ENCODE measurements around the gene SELENOT. TPM values are rescaled to one million over a fixed set of nuclear protein-coding genes. Genes with fewer than 3 reads are reported as not detected.
"Not testable (repeated sequence)": the region's sequence is repeated elsewhere in the genome, so short reads cannot be mapped to it uniquely, and the experiment has no call there.

Gene SELENOT
- total RNA-seq, 2 experiments from 2014 or later: 107 to 110 TPM

DNA sequence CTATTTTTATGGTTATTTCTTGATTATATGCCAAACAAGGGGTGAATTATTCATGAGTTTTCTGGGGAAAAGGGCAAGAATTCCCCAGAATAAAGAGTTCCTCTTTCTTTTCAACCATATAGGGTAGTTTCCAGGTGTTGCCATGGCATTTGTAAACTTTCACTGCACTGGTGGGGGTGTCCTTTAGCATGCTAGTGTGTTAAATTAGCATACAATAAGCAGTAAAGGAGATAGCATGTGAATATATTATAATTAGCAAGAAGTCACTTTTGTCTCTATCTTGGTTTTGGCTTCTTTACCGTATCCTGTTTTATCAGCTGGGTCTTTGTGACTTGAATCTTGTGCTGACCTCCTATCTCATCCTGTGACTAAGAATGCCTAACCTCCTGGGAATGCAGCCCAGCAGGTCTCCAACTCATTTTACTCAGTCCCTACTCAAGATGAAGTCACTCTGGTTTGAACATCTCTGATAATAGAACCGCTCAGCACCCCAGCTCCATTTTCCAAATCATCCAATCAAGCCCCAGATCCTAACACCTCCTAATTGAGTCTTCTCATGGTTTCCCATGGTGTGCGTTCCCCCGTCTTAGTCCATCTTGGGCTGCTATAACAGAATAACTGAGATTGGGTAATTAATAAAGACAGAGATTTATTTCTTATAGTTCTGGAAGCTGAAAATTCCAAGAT lies 3.4 kb upstream of the SELENOT start:
- H3K27ac Mint-ChIP-seq: no peak overlapping the region

DNA sequence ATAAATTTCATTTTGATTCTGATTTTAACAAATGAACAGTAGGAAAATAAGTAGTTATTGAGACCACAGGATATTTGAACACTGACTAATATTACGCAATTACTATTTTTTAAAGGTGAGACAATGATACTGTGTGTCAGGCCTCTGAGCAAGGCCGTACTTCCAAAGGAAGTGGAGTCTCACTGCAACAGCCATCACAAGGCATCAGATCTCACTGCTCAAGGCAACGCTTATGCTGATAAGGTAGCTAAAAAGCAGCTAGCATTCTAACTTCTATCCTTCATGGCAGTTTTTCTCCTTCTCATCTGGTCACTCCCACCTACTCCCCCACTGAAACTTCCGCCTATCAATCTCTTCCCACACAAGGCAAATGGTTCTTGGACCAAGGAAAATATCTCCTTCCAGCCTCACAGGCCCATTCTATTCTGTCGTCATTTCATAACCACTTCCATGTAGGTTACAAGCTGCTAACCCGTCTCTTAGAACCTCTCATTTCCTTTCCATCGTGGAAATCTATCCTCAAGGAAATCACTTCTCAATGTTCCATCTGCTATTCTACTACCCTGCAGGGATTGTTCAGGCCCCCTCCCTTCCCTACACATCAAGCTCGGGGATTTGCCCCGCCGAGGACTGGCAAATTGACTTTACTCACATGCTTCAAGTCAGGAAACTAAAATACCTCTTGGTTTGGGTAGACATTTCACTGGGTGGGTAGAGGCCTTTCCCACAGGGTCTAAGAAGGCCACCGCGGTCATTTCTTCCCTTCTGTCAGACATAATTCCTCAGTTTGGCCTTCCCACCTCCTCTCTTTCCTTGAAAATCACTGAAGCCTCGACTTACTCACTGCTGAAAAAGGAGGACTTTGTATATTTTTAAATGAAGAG lies 2.2 kb upstream of the SELENOT start:
- H3K27ac Mint-ChIP-seq: not testable (repeated sequence)

More for the DNA sequence above, 3.4 kb upstream of the SELENOT start:
- no peaks in the 10 kb centered on the region for H3K27me3 Mint-ChIP-seq
- H3K36me3 Mint-ChIP-seq: peaks cover 18% of the 10 kb centered on the region
- no peaks in the 10 kb centered on the region for H3K9me3 Mint-ChIP-seq
- H3K4me1 Mint-ChIP-seq: peaks cover 30% of the 10 kb centered on the region
- no peak for DNase-seq
- H3K4me3 Mint-ChIP-seq: no peak overlapping the region

GRCh38 chr3:150602426-150603152 lies 532 bp upstream of the SELENOT start:
- H3K4me1 Mint-ChIP-seq: peaks cover 51% of the 10 kb centered on the region
- no peaks in the 10 kb centered on the region for H3K9me3 Mint-ChIP-seq
- H3K27ac Mint-ChIP-seq: peak overlapping the region; percentile 98
- peaks cover 42% of the 10 kb centered on the region for H3K36me3 Mint-ChIP-seq
- peak overlapping the region; percentile 100 for H3K4me3 Mint-ChIP-seq
- no peak for DNase-seq
- H3K27me3 Mint-ChIP-seq: no peaks in the 10 kb centered on the region

More for the DNA sequence above, 2.2 kb upstream of the SELENOT start:
- H3K36me3 Mint-ChIP-seq: peaks cover 25% of the 10 kb centered on the region
- H3K27me3 Mint-ChIP-seq, DNase-seq, H3K9me3 Mint-ChIP-seq: not testable (repeated sequence)
- H3K4me1 Mint-ChIP-seq: peaks cover 34% of the 10 kb centered on the region
- peak overlapping the region; percentile 100 for H3K4me3 Mint-ChIP-seq

DNA sequence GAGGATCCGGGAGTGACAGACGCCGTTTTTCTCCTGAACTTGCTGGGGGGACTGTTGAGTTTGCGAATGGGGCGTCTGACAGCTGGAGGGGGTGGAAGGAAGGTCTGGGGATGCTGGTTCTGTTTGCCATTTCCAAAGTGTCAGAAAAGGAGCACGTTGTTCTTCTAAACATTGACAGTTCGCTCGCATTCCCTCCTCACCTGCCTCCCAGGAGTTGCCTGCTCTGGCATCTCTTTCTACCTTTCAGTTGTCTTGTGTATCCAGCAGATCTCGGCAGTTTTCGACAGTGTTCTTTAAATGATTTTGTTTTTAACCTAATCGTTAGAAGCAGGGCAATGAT lies 829 bp downstream of the SELENOT start:
- H3K36me3 Mint-ChIP-seq: peaks cover 46% of the 10 kb centered on the region
- H3K27ac Mint-ChIP-seq: peak overlapping the region; percentile 98
- no peaks in the 10 kb centered on the region for H3K27me3 Mint-ChIP-seq
- DNase-seq: no peak
- no peaks in the 10 kb centered on the region for H3K9me3 Mint-ChIP-seq
- H3K4me3 Mint-ChIP-seq: peak overlapping the region; percentile 100
- H3K4me1 Mint-ChIP-seq: peaks cover 58% of the 10 kb centered on the region

GRCh38 chr3:150605998-150606641 lies 3.0 kb downstream of the SELENOT start:
- peaks cover 63% of the 10 kb centered on the region for H3K4me1 Mint-ChIP-seq
- no peaks in the 10 kb centered on the region for H3K9me3 Mint-ChIP-seq
- no peaks in the 10 kb centered on the region for H3K27me3 Mint-ChIP-seq
- H3K27ac Mint-ChIP-seq: peak overlapping the region; percentile 74
- no peak for DNase-seq
- peaks cover 46% of the 10 kb centered on the region for H3K36me3 Mint-ChIP-seq
- peak overlapping the region; percentile 75 for H3K4me3 Mint-ChIP-seq

GRCh38 chr3:150607267-150608065 lies 4.3 kb downstream of the SELENOT start:
- H3K4me3 Mint-ChIP-seq: no peak overlapping the region
- no peaks in the 10 kb centered on the region for H3K9me3 Mint-ChIP-seq
- DNase-seq: no peak
- peaks cover 60% of the 10 kb centered on the region for H3K4me1 Mint-ChIP-seq
- no peaks in the 10 kb centered on the region for H3K27me3 Mint-ChIP-seq
- H3K36me3 Mint-ChIP-seq: peaks cover 54% of the 10 kb centered on the region
- no peak overlapping the region for H3K27ac Mint-ChIP-seq

- H3K27ac Mint-ChIP-seq: peak overlapping the region; percentile 48
- peaks cover 75% of the 10 kb centered on the region for H3K4me1 Mint-ChIP-seq
- no peak for DNase-seq
- H3K9me3 Mint-ChIP-seq: peaks cover 1% of the 10 kb centered on the region
- peaks cover 65% of the 10 kb centered on the region for H3K36me3 Mint-ChIP-seq
- H3K4me3 Mint-ChIP-seq: no peak overlapping the region
- H3K27me3 Mint-ChIP-seq: no peaks in the 10 kb centered on the region
Observed at GRCh38 chr3:150609988-150610387, 6.9 kb downstream of the SELENOT start.

DNA sequence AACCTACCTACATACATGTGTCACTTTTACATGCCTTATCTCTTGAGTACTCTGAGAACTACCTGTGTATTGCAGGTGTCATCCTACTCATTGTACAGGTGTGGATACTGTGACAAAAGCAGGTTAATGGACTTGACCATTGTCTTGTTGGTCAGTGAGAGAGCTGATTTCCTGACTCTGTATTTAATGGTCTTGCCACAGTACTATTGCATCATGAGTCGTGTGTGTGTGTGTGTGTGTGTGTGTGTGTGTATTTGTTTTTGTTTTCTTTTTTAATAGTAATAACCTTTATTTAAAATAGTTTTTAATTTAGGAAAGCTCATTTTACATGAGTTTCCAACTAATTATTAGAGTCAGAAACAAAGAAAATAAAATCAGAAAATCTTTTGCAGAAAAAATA lies 7.7 kb downstream of the SELENOT start:
- Mint-ChIP-seq H3K4me3 (no peak overlapping the region), H3K27ac (no peak overlapping the region), H3K9me3 (peaks cover 3% of the 10 kb centered on the region), H3K27me3 (no peaks in the 10 kb centered on the region), H3K4me1 (peaks cover 71% of the 10 kb centered on the region), H3K36me3 (peaks cover 64% of the 10 kb centered on the region)
- no peak for DNase-seq

DNA sequence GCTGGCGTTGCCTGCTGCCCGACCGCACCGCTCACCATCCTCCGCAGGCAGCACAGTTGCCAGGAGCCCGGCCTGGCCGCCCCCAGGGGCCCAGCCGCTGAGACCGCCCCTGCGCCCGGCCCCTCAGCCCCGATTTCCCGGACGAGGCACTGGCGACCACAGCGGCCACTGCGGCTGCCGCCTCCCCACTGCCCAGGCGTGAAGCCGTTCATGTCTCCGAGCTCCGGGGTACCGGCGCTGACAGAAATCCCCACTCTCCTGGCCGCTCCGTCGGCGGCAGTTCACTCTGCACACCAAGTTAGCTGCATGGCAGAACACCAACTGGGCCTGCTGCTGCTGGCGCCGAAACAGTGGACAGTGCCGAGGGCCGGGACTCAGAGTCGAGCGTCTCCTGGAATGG lies 8.5 kb downstream of the SELENOT start:
- Mint-ChIP-seq H3K9me3 (peaks cover 3% of the 10 kb centered on the region), H3K27me3 (no peaks in the 10 kb centered on the region), H3K4me1 (peaks cover 64% of the 10 kb centered on the region), H3K27ac (no peak overlapping the region), H3K4me3 (no peak overlapping the region), H3K36me3 (peaks cover 55% of the 10 kb centered on the region)
- no peak for DNase-seq

DNA sequence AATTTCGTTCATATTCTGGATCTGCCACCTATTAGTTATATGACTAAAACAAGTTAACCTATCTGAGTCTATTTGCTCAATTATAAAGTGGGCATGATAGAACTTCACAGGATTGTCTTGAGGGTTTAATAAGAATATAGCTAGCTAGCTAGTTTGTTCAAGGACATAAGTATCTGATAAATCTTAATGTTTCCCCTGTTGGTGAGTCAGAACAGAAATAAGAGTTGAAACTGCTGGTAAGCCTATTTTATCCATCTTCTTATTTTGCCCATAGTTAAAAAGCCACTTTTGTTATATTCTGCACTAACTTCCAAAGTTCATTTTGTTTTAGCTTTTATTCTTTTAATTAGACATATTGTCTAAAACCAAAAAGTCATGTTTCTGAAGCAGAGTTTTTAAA lies 9.4 kb downstream of the SELENOT start:
- no peak overlapping the region for H3K4me3 Mint-ChIP-seq
- H3K36me3 Mint-ChIP-seq: peaks cover 55% of the 10 kb centered on the region
- H3K4me1 Mint-ChIP-seq: peaks cover 58% of the 10 kb centered on the region
- peaks cover 3% of the 10 kb centered on the region for H3K9me3 Mint-ChIP-seq
- H3K27me3 Mint-ChIP-seq: no peaks in the 10 kb centered on the region
- DNase-seq: no peak
- no peak overlapping the region for H3K27ac Mint-ChIP-seq

GRCh38 chr3:150613034-150613433 lies 9.9 kb downstream of the SELENOT start:
- no peak for DNase-seq
- peaks cover 56% of the 10 kb centered on the region for H3K36me3 Mint-ChIP-seq
- H3K27me3 Mint-ChIP-seq: no peaks in the 10 kb centered on the region
- H3K4me1 Mint-ChIP-seq: peaks cover 54% of the 10 kb centered on the region
- H3K27ac Mint-ChIP-seq: no peak overlapping the region
- no peak overlapping the region for H3K4me3 Mint-ChIP-seq
- peaks cover 3% of the 10 kb centered on the region for H3K9me3 Mint-ChIP-seq

- peaks cover 63% of the 10 kb centered on the region for H3K36me3 Mint-ChIP-seq
- no peak overlapping the region for H3K4me3 Mint-ChIP-seq
- DNase-seq: no peak
- peaks cover 54% of the 10 kb centered on the region for H3K4me1 Mint-ChIP-seq
- H3K27ac Mint-ChIP-seq: no peak overlapping the region
- no peaks in the 10 kb centered on the region for H3K27me3 Mint-ChIP-seq
- H3K9me3 Mint-ChIP-seq: peaks cover 3% of the 10 kb centered on the region
Observed at GRCh38 chr3:150613709-150614480, 10.8 kb downstream of the SELENOT start.

GRCh38 chr3:150620002-150620689 lies 17.0 kb downstream of the SELENOT start:
- H3K9me3 Mint-ChIP-seq: peaks cover 2% of the 10 kb centered on the region
- peaks cover 29% of the 10 kb centered on the region for H3K4me1 Mint-ChIP-seq
- H3K27me3 Mint-ChIP-seq: no peaks in the 10 kb centered on the region
- peaks cover 28% of the 10 kb centered on the region for H3K36me3 Mint-ChIP-seq
- DNase-seq: no peak
- H3K27ac Mint-ChIP-seq: no peak overlapping the region
- no peak overlapping the region for H3K4me3 Mint-ChIP-seq
